ENCODE results near the gene TRIM26. TPM values are rescaled to one million over a fixed set of nuclear protein-coding genes. Genes with fewer than 3 reads are reported as not detected.
"Not testable (repeated sequence)": the region's sequence is repeated elsewhere in the genome, so short reads cannot be mapped to it uniquely, and the experiment has no call there.

TRIM26 gene
- total RNA-seq, 1 experiment from 2014 or later, result 36.4 TPM

DNA sequence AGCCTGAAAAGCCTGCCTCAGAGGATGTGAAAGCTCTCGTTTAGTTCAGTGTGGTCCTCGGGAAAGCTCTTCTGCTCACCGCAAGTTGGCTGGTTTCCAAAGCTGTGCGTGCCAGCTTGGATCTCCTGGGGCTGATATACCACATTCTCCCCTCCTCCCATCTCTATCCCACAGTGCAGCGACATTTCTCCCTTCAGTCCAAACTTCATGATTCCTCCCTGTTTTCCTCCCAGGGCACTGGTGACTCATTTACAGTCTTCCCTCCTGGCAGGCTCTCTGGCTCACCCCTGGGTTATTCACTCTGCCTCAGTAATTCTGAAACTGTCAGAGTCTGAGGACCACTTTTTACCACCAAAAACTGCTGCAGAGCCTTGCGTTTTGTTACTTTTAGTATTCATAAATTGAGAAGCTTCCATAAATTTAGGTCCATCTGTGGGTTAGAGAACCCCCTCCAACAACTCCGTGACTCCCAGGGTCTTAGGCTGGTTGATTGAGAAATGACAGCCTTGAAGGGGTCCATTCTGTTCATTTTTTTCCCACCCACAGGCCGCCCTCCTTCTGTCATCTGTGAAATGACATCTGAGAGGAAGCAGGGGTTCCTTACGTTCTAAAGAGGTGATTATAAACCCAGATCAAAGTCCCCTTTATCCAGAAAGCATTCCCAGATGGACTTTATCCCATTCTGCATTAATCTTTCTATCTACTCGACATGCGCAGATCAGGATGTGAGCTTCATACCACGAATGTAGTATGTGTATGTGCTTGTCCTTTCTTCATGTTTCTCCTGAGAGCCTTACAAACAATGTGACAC is 58.3 kb downstream of the TRIM26 start:
- peak; percentile 97 for DNase-seq (ENCODE audit: low read depth)

DNA sequence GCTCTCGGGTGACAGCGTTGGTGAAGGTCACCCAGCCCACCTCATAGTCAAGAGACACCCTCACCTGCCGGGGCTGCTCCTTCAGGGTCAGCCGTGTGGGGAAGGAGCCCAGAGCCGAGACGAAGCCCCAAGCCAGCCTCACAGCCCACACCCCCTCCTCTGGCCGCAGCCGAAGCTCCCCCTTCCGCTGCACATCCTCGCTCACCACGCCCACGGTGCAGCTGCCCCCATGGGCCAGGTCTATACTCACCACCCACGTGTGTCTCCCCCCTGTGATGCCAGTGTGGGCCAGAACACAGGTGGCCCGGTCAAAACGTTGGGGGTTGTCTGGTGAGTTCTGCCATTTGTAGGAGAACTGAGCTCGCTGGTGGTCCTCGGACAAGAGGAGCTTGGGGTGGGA is 59.1 kb downstream of the TRIM26 start:
- DNase-seq (ENCODE audit: low read depth), result no peak

DNA sequence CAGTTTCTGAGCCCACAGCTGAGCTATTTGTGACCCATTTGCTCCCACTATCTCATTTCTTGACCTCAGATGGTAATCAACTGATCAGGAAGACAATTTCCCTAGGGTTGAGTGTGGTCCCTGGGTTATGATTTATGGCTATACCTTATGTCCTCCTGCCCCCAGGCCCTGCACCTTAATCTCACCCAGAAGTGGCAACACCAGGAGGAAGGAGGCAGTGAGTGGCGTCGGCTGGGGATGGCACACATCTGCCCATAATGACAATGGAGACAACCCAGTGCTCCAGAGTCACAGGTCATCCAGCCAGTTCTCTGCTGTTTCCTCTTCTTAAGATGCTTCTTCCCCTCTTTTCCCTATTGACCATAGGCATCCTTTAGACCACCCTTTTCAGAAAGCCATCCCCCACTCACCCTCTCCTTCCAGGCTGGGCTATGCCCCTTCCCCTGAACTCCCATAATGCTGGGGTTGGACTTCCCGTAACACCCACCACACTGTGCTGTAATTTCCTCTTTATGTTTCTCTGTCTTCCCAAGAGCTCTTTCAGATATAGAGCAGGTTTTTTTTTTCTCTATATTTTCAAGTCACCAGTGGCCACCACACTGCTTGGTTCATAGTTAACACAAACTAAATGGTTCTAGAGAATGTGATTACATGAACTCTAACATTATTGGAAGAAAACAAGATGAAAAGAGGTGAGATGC is 60.1 kb downstream of the TRIM26 start:
- no peak for DNase-seq (ENCODE audit: low read depth)

DNA sequence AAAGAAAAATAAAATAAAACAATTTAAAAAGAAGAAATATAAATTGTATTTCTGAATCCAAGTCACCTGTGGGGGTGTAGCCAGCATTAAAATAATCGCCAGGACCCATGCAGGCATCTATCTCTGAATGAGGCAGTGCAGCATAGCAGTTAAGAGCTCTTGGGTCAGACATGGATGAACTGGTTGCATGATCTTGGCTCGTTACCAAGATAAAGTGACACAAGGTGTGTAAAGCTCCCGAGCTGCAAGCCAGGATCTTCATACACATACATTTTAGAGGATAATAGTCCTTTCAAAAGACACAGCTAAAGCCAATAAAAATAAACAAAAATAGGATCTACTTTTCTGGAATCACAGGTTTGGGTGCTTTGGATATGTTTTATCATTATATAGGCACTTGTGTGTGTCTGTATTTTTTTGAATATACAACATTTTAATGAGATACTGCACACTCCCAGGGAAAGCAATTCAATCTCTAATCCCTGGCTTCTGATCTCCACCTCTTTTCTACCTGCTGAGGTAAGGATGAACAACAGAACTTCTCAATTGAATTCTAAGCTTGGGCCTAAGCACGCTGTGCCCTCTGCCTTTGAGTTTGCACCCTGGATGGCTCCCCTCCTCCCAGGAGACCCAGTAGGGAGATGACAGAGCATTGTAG is 61.1 kb downstream of the TRIM26 start:
- DNase-seq (ENCODE audit: low read depth), result no peak

DNA sequence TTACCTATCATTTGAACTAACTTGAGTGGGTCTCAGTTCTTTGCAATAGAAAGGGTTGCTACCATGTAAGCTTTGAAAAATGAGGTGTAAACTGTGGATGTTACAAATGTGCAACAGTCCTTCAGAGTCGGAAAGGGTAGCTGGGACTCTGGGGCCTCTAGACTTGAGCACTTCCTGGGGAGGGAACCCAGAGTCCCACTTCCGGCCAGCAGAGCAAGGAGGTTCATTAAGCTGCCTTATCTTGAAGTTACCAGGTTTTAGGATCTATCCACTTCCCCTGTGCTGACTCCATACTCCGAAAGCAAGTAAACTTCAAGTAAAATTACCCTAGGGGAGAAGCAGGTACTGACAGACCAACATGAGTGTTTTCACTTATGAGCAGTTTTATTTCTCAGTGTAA is 61.6 kb downstream of the TRIM26 start:
- DNase-seq (ENCODE audit: low read depth), result no peak

DNA sequence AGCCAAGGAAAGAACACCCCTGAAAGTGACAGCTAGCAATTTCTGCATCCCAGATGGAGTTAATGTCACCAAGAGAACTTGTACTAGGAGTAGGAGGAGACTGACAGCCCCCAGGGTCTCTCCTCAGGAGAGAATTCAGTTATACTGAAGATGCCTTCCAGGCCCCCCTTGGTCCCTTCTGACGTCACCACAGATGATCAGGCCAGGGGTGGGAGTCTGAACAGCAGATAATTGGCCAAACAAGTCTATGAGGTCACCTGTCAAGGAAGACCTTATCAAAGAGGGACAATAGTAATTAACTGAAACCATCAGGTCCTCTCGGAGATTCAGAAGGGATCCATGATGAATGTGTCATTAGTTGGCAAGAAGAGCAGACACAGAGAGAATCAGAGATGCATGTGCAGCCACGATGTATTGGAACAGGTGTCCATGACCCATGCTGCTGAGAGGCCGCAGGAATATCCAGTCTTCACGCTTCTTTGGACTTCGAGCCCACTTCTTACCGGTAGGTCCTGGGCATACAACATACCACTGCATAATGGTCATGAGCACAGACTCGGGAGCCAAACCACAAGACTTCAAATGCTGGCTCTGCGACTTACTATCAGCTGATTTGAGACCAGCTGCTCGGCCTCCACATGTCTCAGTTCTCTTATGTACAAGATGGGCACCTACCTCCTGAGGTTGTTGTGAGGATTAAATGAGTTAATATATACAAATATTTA is 62.4 kb downstream of the TRIM26 start:
- DNase-seq (ENCODE audit: low read depth), result peak; percentile 73

DNA sequence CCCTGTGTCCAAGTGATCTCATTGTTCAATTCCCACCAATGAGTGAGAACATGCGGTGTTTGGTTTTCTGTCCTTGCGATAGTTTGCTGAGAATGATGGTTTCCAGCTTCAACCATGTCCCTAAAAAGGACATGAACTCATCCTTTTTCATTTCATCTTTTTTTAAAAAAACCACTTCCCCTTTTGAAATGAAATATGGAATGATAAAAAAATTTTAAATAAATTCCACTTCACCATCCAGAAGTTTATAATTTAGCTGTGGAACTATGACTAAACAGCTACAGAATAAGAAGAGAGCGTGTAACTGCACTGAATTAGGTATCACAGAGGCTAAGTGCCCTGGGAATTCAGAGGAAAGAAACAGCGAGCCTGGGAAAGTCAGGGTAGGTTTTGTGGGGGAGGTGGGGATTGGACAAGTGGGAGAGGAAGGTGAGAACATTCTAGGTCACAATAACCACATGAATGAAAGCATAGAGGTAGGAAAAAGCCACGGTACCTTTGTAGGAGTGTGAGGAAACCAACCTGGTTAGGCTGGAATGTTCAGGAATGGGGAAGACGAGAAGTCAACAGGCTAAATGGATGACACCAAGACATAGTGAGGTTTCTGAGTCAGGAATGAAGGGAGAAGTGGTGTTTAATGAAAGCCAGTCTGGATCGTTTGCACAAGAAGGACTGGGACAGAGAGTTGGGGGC is 63.2 kb downstream of the TRIM26 start:
- DNase-seq (ENCODE audit: low read depth), result no peak

DNA sequence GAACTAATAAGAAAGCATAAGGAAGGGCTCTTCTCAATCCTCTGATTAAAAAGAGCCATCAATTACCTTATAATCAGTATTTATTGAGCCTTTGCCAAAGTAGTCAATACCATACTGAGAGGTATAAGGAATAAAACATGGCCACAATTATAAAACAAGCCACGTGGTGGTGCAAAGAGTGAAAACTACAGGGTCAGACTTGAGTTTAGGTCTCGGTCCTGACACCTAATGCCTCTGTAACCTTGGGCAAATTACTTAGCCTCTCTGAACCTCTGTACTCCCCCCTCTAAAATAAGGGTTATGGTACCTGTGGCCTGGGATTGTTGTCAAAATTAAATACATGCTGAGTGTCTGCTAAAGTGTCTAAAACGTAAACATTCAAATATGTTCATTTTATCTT is 64.0 kb downstream of the TRIM26 start:
- no peak for DNase-seq (ENCODE audit: low read depth)

DNA sequence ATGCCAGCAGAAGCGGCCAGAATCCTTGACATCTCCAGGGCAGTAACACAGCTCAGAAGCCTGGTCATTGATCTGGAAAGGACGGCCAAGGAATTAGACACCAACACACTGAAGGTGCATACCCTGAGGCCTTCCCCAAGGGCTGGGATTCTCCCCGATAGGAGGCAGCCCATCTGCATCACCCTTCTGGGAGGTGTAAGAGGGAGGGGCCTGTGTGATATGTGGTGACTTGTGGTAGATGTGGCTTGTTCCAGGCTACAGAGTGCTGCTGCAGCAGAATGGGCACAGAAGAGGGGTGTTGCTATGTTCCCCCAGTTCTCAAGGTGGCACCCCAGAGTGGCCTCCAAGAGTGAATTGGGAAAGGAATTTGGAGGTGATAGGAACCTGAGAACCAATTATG is 66.1 kb downstream of the TRIM26 start:
- DNase-seq (ENCODE audit: low read depth), result no peak

DNA sequence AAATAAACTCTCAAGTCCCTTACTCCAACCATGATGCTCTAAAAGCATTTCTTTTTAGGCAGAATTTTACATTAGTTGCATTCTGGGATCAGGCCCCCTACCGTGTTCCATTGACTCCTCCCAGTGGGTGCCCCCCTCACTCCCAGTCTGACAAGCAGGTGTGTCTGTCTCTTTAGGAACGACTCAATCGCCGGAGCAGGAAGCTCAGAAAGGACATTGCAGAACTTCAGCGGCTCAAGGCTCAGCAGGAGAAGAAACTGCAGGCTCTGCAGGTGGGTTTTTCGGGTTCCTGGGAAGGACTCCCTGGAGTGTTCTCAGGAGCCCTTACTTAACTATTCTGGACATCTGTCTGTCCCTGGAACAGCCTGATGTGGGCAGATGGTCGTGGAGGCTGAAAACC is 67.4 kb downstream of the TRIM26 start:
- no peak for DNase-seq (ENCODE audit: low read depth)

DNA sequence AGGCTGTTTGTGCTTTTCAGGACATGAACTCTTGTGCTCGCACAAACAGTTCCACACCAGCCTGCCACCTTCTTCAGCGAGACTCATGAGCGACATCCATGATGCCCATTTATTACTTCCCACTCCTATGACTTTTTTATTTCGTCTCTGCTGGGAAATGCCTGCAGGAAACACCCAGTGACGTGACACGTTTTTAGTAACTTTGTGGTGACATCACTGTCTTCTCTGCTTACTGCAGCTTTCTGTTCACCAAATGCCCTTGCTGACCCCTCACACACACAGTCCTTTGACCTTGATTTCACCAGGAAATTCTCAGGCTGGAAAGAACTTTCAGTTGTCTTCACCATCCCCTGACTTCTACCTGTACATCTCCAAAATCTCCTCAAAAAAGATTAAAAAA is 68.4 kb downstream of the TRIM26 start:
- DNase-seq (ENCODE audit: low read depth), result no peak

DNA sequence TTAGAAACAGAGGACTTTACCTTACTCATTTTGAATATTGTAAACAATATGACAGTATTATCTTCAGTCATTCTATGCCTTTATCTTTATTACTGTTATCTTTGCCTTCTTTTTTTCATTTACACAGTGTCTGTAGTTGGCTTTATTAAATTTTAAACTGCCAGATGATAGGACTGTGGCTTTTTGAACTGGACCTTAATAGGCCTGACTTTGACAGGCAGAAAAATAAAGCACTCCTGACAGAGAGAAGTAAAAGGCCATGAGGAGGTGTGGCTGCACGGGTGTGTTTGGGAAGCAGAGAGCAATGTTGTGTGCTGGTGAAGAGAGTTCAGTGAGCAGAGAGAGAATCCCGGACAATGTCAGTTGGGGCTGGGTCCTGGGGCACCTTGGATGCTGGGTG is 69.4 kb downstream of the TRIM26 start:
- DNase-seq (ENCODE audit: low read depth), result no peak

DNA sequence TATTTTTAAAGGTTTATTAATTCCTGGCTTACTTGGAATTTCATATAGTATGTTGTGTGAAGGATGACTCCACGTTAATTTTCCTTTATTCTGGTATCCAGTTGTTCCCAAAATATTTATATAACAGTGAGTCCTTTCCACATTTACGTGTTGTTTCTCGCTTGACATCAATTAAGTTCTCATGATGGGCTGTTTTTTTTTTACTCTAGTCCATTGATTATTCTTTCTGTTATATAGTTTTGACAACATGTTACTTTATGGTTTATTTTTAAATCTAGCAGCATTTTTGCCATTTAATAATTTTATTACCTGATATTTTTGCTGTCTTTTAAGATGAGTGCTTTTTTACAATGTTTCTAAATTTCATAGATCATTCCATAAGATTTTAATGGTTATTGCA is 70.5 kb downstream of the TRIM26 start:
- DNase-seq (ENCODE audit: low read depth), result no peak

DNA sequence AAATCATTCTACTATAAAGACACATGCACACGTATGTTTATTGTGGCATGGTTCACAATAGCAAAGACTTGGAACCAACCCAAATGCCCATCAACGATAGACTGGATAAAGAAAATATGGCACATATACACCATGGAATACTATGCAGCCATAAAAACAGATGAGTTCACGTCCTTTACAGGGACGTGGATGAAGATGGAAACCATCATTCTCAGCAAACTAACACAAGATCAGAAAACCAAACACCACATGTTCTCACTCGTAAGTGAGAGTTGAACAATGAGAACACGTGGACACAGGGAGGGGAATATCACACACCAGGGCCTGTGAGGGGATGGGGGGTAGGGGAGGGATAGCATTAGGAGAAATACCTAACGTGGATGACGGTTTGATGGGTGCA is 73.0 kb downstream of the TRIM26 start:
- not testable (repeated sequence) for DNase-seq (ENCODE audit: low read depth)

DNA sequence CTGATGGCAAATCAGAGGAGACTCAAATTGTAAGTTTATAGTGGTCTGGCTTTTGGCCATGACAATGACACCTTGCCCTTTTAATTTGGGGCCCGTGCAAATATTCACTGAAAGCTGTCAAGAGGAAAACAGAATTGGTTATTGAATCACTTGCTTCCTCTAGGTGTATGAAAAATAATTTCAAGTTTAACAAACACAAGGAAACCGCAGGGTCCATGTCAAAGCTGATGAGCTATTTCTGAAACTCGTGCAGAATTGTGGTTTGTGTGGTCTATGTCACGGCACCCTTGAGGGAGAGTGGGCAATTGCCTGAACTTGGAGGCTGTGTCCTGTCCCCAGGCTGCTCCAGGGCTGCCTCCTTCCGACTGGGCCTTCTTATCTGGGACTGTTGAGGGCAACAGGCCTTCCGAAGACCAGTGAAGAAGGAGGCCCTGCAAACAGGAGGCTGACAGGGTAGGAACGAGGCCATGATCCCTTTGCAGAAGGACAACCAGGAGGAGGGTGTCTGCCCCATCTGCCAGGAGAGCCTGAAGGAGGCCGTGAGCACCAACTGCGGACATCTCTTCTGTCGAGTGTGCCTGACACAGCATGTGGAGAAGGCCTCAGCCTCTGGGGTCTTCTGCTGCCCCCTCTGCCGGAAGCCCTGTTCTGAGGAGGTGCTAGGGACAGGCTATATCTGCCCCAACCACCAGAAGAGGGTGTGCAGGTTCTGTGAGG is 76.5 kb downstream of the TRIM26 start:
- no peak for DNase-seq (ENCODE audit: low read depth)

DNA sequence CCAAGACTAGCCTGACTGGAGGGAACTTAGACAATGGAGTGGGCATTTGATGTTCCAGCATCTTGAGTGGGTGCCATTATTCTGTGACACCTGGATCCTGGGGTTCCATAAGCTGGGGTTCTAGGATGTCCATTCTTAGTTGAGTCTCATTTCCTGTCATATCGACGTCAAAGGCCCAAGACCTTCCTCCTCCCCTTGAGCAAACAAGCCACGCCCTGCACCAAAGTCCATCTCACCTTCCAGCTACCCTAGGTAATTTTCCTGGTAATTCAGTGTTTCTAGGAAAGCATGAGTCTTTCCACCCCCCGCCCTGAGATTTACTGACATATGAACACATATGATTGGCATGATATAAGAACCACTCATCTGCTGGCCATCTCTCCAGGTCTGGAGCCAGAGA is 77.4 kb downstream of the TRIM26 start, which contains the start of gene TRIM40:
Gene TRIM40 (plus strand): TSS at position 384 of the 400 bp plus-strand sequence. CDS start 897 bp downstream, outside the sequence.
- DNase-seq (ENCODE audit: low read depth), result no peak

DNA sequence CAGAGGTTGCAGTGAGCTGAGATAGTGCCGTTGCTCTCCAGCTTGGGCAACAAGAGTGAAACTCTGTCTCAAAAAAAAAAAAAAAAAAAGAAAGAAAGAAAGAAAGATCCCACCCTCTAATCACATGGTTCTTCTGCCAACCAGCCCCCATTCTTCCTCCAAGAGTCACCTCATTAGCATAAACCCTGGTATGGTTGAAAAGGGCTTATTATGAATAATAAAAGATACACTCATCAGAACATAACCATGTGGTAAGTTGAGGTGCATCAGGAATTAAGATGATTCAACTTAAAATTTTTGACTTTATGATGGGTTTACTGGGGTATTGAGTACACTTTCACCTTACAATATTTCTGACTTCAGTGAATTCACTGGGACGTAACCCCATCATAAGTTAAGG is 78.1 kb downstream of the TRIM26 start:
- DNase-seq (ENCODE audit: low read depth), result no peak
